MM.1S (cell line): ENCODE data around the gene ABO.
"Not testable (repeated sequence)": the region's sequence is repeated elsewhere in the genome, so short reads cannot be mapped to it uniquely, and the experiment has no call there.

ENCODE experiments used
- DNase-seq: peaks from one replicate; pipeline ENCODE4 v3.0.0-alpha.2; 2015
- H2AFZ ChIP-seq: fragments of 300-600 bp; sonication (generic); 2 replicates; pipeline ENCODE4 v1.6.0; 2016; ENCODE audit warnings: antibody characterized with exemption, low read length
- H3F3A ChIP-seq: fragments of 300-600 bp; sonication (generic); 2 replicates; pipeline ENCODE4 v1.6.1; 2016; ENCODE audit warnings: mild to moderate bottlenecking, antibody characterized with exemption, low read length, moderate library complexity, mixed read lengths; ENCODE audit not compliant: insufficient read depth
- H3K27ac ChIP-seq: fragments of 300-600 bp; sonication (generic); 2 replicates; pipeline ENCODE4 v1.5.1; 2016; ENCODE audit warnings: mild to moderate bottlenecking, low read length
- H3K27me3 ChIP-seq: fragments of 300-600 bp; sonication (generic); replicated peaks from 2 replicates; pipeline ENCODE4 v1.6.0; 2016; ENCODE audit warnings: low read length; ENCODE audit not compliant: insufficient read depth
- H3K36me3 ChIP-seq: fragments of 300-600 bp; sonication (generic); replicated peaks from 2 replicates; pipeline ENCODE4 v1.6.1; 2016; ENCODE audit warnings: mild to moderate bottlenecking, low read length, mixed read lengths; ENCODE audit not compliant: insufficient read depth
- H3K4me1 ChIP-seq: fragments of 300-600 bp; sonication (generic); 2 replicates; pipeline ENCODE4 v1.6.1; 2016; ENCODE audit warnings: low read length, mixed read lengths
- H3K4me2 ChIP-seq: fragments of 300-600 bp; sonication (generic); 2 replicates; pipeline ENCODE4 v1.6.0; 2016; ENCODE audit warnings: low read depth, low read length
- H3K4me3 ChIP-seq: fragments of 300-600 bp; sonication (generic); 2 replicates; pipeline ENCODE4 v1.5.1; 2016; ENCODE audit warnings: low read length, mixed read lengths
- H3K79me2 ChIP-seq: fragments of 300-600 bp; sonication (generic); 2 replicates; pipeline ENCODE4 v1.6.1; 2016; ENCODE audit warnings: mixed run types, low read length, mixed read lengths
- H3K9ac ChIP-seq: fragments of 300-600 bp; sonication (generic); 2 replicates; pipeline ENCODE4 v1.6.1; 2016; ENCODE audit warnings: low read length, mixed read lengths
- H3K9me2 ChIP-seq: fragments of 300-600 bp; sonication (generic); replicated peaks from 2 replicates; pipeline ENCODE4 v1.6.1; 2016; ENCODE audit warnings: mild to moderate bottlenecking, low read length, mixed read lengths; ENCODE audit not compliant: insufficient read depth
- H3K9me3 ChIP-seq: fragments of 300-600 bp; sonication (generic); replicated peaks from 2 replicates; pipeline ENCODE4 v1.6.1; 2016; ENCODE audit warnings: mild to moderate bottlenecking, low read length, mixed read lengths; ENCODE audit not compliant: insufficient read depth
- H4K20me1 ChIP-seq: fragments of 300-600 bp; sonication (generic); 2 replicates; pipeline ENCODE4 v1.6.1; 2016; ENCODE audit warnings: mild to moderate bottlenecking, low read length, moderate library complexity, mixed read lengths; ENCODE audit not compliant: insufficient read depth
- CTCF ChIP-seq: fragments of 300-600 bp; sonication (generic); IDR thresholded peaks from 2 replicates; pipeline ENCODE4 v1.5.1; 2016; ENCODE audit warnings: antibody characterized with exemption, low read length, mixed read lengths
- EZH2 ChIP-seq: fragments of 300-600 bp; sonication (generic); optimal IDR thresholded peaks from 2 replicates; pipeline ENCODE3; 2017; ENCODE audit warnings: low read depth, mild to moderate bottlenecking, antibody characterized with exemption, low read length, mixed read lengths
- EZH2phosphoT487 ChIP-seq: fragments of 300-600 bp; sonication (generic); IDR thresholded peaks from 2 replicates; pipeline ENCODE4 v1.6.1; 2018; ENCODE audit warnings: antibody characterized with exemption, low read length

The ABO gene

GRCh38 chr9:133253268-133253667, 21.7 kb downstream of the ABO start:
- Histone ChIP-seq H3K9me2 (no peaks in the 10 kb centered on the region), H3K4me2 (no peak overlapping the region), H3K9ac (no peak overlapping the region), H3K27ac (no peak overlapping the region), H3F3A (no peaks in the 10 kb centered on the region), H3K36me3 (no peaks in the 10 kb centered on the region), H4K20me1 (no peaks in the 10 kb centered on the region), H3K27me3 (peaks cover 100% of the 10 kb centered on the region), H3K9me3 (no peaks in the 10 kb centered on the region), H3K4me3 (no peak overlapping the region), H3K79me2 (no peaks in the 10 kb centered on the region), H2AFZ (no peak overlapping the region), H3K4me1 (no peaks in the 10 kb centered on the region)
- no peak for TF ChIP-seq CTCF
- DNase-seq: no peak

GRCh38 chr9:133252301-133253020, 22.5 kb downstream of the ABO start:
- no peak overlapping the region for H3K4me2 ChIP-seq
- no peaks in the 10 kb centered on the region for H3K9me3 ChIP-seq
- DNase-seq: no peak
- H3K36me3 ChIP-seq: no peaks in the 10 kb centered on the region
- H3F3A ChIP-seq: no peaks in the 10 kb centered on the region
- H3K4me1 ChIP-seq: no peaks in the 10 kb centered on the region
- H3K27ac ChIP-seq: no peak overlapping the region
- no peaks in the 10 kb centered on the region for H4K20me1 ChIP-seq
- TF ChIP-seq EZH2phosphoT487 (no peak), EZH2 (no peak), CTCF (no peak)
- no peaks in the 10 kb centered on the region for H3K79me2 ChIP-seq
- no peak overlapping the region for H3K9ac ChIP-seq
- peaks cover 100% of the 10 kb centered on the region for H3K27me3 ChIP-seq
- no peak overlapping the region for H3K4me3 ChIP-seq
- no peaks in the 10 kb centered on the region for H3K9me2 ChIP-seq
- no peak overlapping the region for H2AFZ ChIP-seq

GRCh38 chr9:133251773-133252172, 23.2 kb downstream of the ABO start:
- H3K9ac ChIP-seq: no peak overlapping the region

GRCh38 chr9:133251221-133251620, 23.8 kb downstream of the ABO start:
- DNase-seq, H3K9me2 ChIP-seq, H3K9ac ChIP-seq, H3K9me3 ChIP-seq, H3K36me3 ChIP-seq, H3K79me2 ChIP-seq, H3K27ac ChIP-seq, H3F3A ChIP-seq, H4K20me1 ChIP-seq, H3K4me1 ChIP-seq, H2AFZ ChIP-seq, H3K4me2 ChIP-seq, H3K4me3 ChIP-seq: not testable (repeated sequence)
- peaks cover 100% of the 10 kb centered on the region for H3K27me3 ChIP-seq

More at GRCh38 chr9:133251773-133252172, 23.2 kb downstream of the ABO start:
- Histone ChIP-seq H4K20me1 (no peaks in the 10 kb centered on the region), H3F3A (no peaks in the 10 kb centered on the region), H3K9me2 (no peaks in the 10 kb centered on the region), H3K27me3 (peaks cover 100% of the 10 kb centered on the region), H3K36me3 (no peaks in the 10 kb centered on the region), H2AFZ (no peak overlapping the region), H3K4me2 (no peak overlapping the region), H3K27ac (no peak overlapping the region), H3K9me3 (no peaks in the 10 kb centered on the region), H3K4me1 (no peaks in the 10 kb centered on the region), H3K79me2 (no peaks in the 10 kb centered on the region), H3K4me3 (no peak overlapping the region)
- no peak for TF ChIP-seq CTCF
- TF ChIP-seq EZH2: no peak
- TF ChIP-seq EZH2phosphoT487: no peak
- no peak for DNase-seq
